Trophoblast cell (in vitro differentiated cells and primary cell): ENCODE results near the gene SELENOF.
A peak's percentile ranks its signal among the peaks of the same experiment; 100 is the strongest.

Experiments
- DNase-seq, 2 donors: peaks; one replicate each; pipeline ENCODE4 v3.0.0-alpha.2; 2016
- H2AFZ ChIP-seq: 2 replicates; pipeline ENCODE4 v1.6.1; 2013; ENCODE audit warnings: low read length, moderate library complexity, mild to moderate bottlenecking; ENCODE audit not compliant: insufficient read depth, poor library complexity
- H2AK5ac ChIP-seq: 2 replicates; pipeline ENCODE4 v1.6.1; 2013; ENCODE audit warnings: mild to moderate bottlenecking, low read length
- H2BK120ac ChIP-seq: 2 replicates; pipeline ENCODE4 v1.6.1; 2013; ENCODE audit warnings: low read length, mild to moderate bottlenecking, moderate library complexity; ENCODE audit not compliant: insufficient read depth, poor library complexity
- H2BK12ac ChIP-seq: 2 replicates; pipeline ENCODE4 v1.6.1; 2013; ENCODE audit warnings: mild to moderate bottlenecking, low read length, moderate library complexity
- H2BK5ac ChIP-seq: 2 replicates; pipeline ENCODE4 v1.6.1; 2013; ENCODE audit warnings: low read length, low read depth, moderate library complexity, mild to moderate bottlenecking; ENCODE audit not compliant: poor library complexity
- H3K14ac ChIP-seq: 2 replicates; pipeline ENCODE4 v1.6.1; 2013; ENCODE audit warnings: mild to moderate bottlenecking, low read length
- H3K18ac ChIP-seq: 2 replicates; pipeline ENCODE4 v1.6.1; 2013; ENCODE audit warnings: mild to moderate bottlenecking, low read length
- H3K23ac ChIP-seq: 2 replicates; pipeline ENCODE4 v1.6.1; 2013; ENCODE audit warnings: low read length
- H3K27ac ChIP-seq: 2 replicates; pipeline ENCODE4 v1.5.1; 2013; ENCODE audit warnings: low read depth, mild to moderate bottlenecking, inconsistent platforms, low read length, moderate library complexity
- H3K27me3 ChIP-seq: 2 replicates; pipeline ENCODE4 v1.6.1; 2013; ENCODE audit warnings: inconsistent platforms, mild to moderate bottlenecking, low read length, moderate library complexity; ENCODE audit not compliant: insufficient read depth
- H3K36me3 ChIP-seq, 2 experiments: 1 replicate in 1 of 2; 2 replicates in 1 of 2; pipeline ENCODE4 v1.6.1; 2013; ENCODE audit warnings: low read length in 2 of 2, mild to moderate bottlenecking in 2 of 2, moderate library complexity in 1 of 2; ENCODE audit not compliant: insufficient read depth in 2 of 2, control insufficient read depth in 1 of 2
- H3K4ac ChIP-seq: 2 replicates; pipeline ENCODE4 v1.6.1; 2013; ENCODE audit warnings: low read depth, mild to moderate bottlenecking, low read length, moderate library complexity
- H3K4me1 ChIP-seq, 2 experiments: 1 replicate in 1 of 2; 2 replicates in 1 of 2; pipeline ENCODE4 v1.6.1; 2013; ENCODE audit warnings: low read length in 2 of 2, mild to moderate bottlenecking in 2 of 2, moderate library complexity in 1 of 2; ENCODE audit not compliant: insufficient read depth in 2 of 2, control insufficient read depth in 1 of 2
- H3K4me2 ChIP-seq: 2 replicates; pipeline ENCODE4 v1.6.1; 2013; ENCODE audit warnings: inconsistent platforms, mild to moderate bottlenecking, low read length, moderate library complexity
- H3K4me3 ChIP-seq: 2 replicates; pipeline ENCODE4 v1.5.1; 2013; ENCODE audit warnings: mild to moderate bottlenecking, low read depth, low read length, inconsistent platforms
- H3K79me1 ChIP-seq: one replicate; pipeline ENCODE4 v1.6.1; 2013; ENCODE audit warnings: low read length
- H3K79me2 ChIP-seq: 2 replicates; pipeline ENCODE4 v1.6.1; 2013; ENCODE audit warnings: low read length, mild to moderate bottlenecking; ENCODE audit not compliant: control insufficient read depth, insufficient read depth, poor library complexity
- H3K9ac ChIP-seq: 2 replicates; pipeline ENCODE4 v1.6.1; 2013; ENCODE audit warnings: mild to moderate bottlenecking, low read length
- H3K9me3 ChIP-seq: 2 replicates; pipeline ENCODE4 v1.6.1; 2013; ENCODE audit warnings: low read depth, mild to moderate bottlenecking, control low read depth, inconsistent platforms, low read length; ENCODE audit not compliant: insufficient read depth
- H4K12ac ChIP-seq: 2 replicates; pipeline ENCODE4 v1.6.1; 2013; ENCODE audit warnings: low read depth, mild to moderate bottlenecking, low read length, moderate library complexity
- H4K8ac ChIP-seq: 2 replicates; pipeline ENCODE4 v1.6.1; 2013; ENCODE audit warnings: low read depth, mild to moderate bottlenecking, low read length, moderate library complexity
- H4K91ac ChIP-seq: one replicate; pipeline ENCODE4 v1.6.1; 2013; ENCODE audit warnings: low read depth, mild to moderate bottlenecking, low read length, moderate library complexity
- WGBS: extraction: QIAGEN DNeasy Blood & Tissue Kit; methylation state at CpG from one replicate; pipeline ENCODE4 v1.1.7; 2013; ENCODE audit warnings: missing lambda C conversion rate; ENCODE audit not compliant: insufficient read length, insufficient coverage; ENCODE audit errors: extremely low coverage; 5-methylcytosine and 5-hydroxymethylcytosine counted together

Gene SELENOF

GRCh38 chr1:86924324-86924960 is 10.5 kb upstream of the SELENOF start:
- Histone ChIP-seq H3K79me2 (no peaks in the 10 kb centered on the region), H3K14ac (no peak overlapping the region), H2BK12ac (no peak overlapping the region), H2BK5ac (no peak overlapping the region), H3K9me3 (peaks cover 6% of the 10 kb centered on the region), H3K4ac (peak overlapping the region; percentile 79), H2AK5ac (no peak overlapping the region), H3K27me3 (no peaks in the 10 kb centered on the region), H3K27ac (no peak overlapping the region), H3K23ac (no peak overlapping the region), H3K4me2 (no peak overlapping the region), H3K36me3 (peaks cover 0 to 4% of the 10 kb centered on the region in 2 experiments), H4K8ac (no peak overlapping the region), H4K91ac (no peak overlapping the region), H4K12ac (no peak overlapping the region), H2BK120ac (no peak overlapping the region), H3K79me1 (no peaks in the 10 kb centered on the region), H2AFZ (no peak overlapping the region), H3K4me1 (no peaks in the 10 kb centered on the region), H3K4me3 (no peak overlapping the region), H3K18ac (peak overlapping the region; percentile 53), H3K9ac (no peak overlapping the region)
- no peak for DNase-seq
- WGBS = no CpG with 5 or more reads among the region's 8 CpGs

GRCh38 chr1:86922445-86922844 is 8.5 kb upstream of the SELENOF start:
- no peak overlapping the region for H4K91ac ChIP-seq
- no CpG with 5 or more reads among the region's 1 CpG for WGBS
- no peak overlapping the region for H2AK5ac ChIP-seq
- no peaks in the 10 kb centered on the region for H3K27me3 ChIP-seq
- no peak overlapping the region for H3K4ac ChIP-seq
- H3K79me1 ChIP-seq = no peaks in the 10 kb centered on the region
- H3K36me3 ChIP-seq = peaks cover 0 to 4% of the 10 kb centered on the region in 2 experiments
- no peaks in the 10 kb centered on the region for H3K4me1 ChIP-seq
- no peak overlapping the region for H3K9ac ChIP-seq
- no peak overlapping the region for H2BK12ac ChIP-seq
- no peak overlapping the region for H3K27ac ChIP-seq
- H3K23ac ChIP-seq = no peak overlapping the region
- peaks cover 6% of the 10 kb centered on the region for H3K9me3 ChIP-seq
- no peak overlapping the region for H3K4me3 ChIP-seq
- H2BK5ac ChIP-seq = no peak overlapping the region
- H2BK120ac ChIP-seq = no peak overlapping the region
- H3K18ac ChIP-seq = no peak overlapping the region
- no peak overlapping the region for H2AFZ ChIP-seq
- no peak overlapping the region for H3K4me2 ChIP-seq
- H3K79me2 ChIP-seq = no peaks in the 10 kb centered on the region
- no peak overlapping the region for H4K12ac ChIP-seq
- H3K14ac ChIP-seq = no peak overlapping the region
- H4K8ac ChIP-seq = no peak overlapping the region
- no peak for DNase-seq

DNA sequence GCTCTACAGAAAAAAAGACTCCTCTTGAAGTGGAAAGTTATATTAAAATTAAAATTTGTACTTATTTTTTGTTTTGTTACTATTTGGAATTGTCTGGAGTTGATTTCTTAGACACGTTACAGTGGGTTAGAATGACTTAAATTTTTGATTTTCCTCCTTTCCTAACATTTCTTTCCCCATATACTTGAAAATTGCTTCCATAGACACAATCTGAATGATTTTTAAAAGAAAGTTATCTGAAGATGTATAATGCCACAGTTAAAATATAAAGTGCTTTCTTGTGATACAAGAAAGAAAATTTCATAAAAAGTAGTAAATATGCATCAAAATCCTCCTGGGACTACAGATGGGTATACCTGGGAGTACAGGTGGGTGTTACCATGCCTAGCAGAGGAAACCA is 2.8 kb upstream of the SELENOF start:
- Histone ChIP-seq H2BK12ac (no peak overlapping the region), H2AFZ (no peak overlapping the region), H2BK5ac (no peak overlapping the region), H4K91ac (no peak overlapping the region), H4K8ac (no peak overlapping the region), H3K36me3 (no peaks in the 10 kb centered on the region), H3K23ac (no peak overlapping the region), H3K9me3 (no peaks in the 10 kb centered on the region), H3K4me3 (no peak overlapping the region), H3K4me2 (no peak overlapping the region), H4K12ac (no peak overlapping the region), H3K18ac (no peak overlapping the region), H3K79me1 (peaks cover 12% of the 10 kb centered on the region), H2BK120ac (no peak overlapping the region), H3K27me3 (no peaks in the 10 kb centered on the region), H3K79me2 (peaks cover 21% of the 10 kb centered on the region), H3K9ac (no peak overlapping the region), H3K27ac (no peak overlapping the region), H2AK5ac (no peak overlapping the region), H3K4ac (peak overlapping the region; percentile 36), H3K4me1 (peaks cover 3% of the 10 kb centered on the region in 2 experiments), H3K14ac (no peak overlapping the region)
- WGBS = no CpG with 5 or more reads among the region's 1 CpG
- DNase-seq = no peak

DNA sequence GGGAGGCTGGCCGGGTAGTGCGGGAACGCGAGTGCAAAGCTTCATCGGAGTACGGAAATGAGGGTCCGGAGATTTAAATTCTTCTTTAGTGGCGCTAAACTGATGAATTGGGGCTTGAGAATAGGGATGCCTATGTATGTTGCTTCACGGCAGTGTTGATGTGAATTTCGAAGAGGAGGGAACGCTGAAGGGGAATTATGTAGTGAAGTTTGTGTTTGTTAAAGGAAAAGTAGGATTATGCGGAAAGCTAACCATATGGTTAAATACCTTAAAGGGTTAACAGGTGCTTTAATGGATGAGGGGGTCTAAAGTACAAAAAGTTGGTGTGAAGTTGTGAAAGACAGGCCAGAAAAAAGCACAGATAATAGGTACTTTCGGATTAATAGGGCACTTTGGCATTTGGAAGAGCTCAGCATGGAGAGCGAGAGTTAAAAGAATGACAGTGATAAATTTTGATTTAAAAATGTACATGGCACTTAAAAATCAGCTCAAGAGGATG is 1.9 kb upstream of the SELENOF start:
- Histone ChIP-seq H3K4ac (no peak overlapping the region), H3K14ac (no peak overlapping the region), H3K18ac (no peak overlapping the region), H3K4me3 (peak overlapping the region; percentile 83), H3K4me1 (peaks cover 3% of the 10 kb centered on the region in 2 experiments), H4K8ac (no peak overlapping the region), H3K9me3 (no peaks in the 10 kb centered on the region), H2AFZ (no peak overlapping the region), H3K36me3 (no peaks in the 10 kb centered on the region), H4K91ac (no peak overlapping the region), H2BK120ac (no peak overlapping the region), H3K79me1 (peaks cover 12% of the 10 kb centered on the region), H2BK5ac (no peak overlapping the region), H3K4me2 (peak overlapping the region; percentile 81), H3K23ac (no peak overlapping the region), H3K27ac (no peak overlapping the region), H3K79me2 (peaks cover 21% of the 10 kb centered on the region), H4K12ac (no peak overlapping the region), H3K9ac (peak overlapping the region; percentile 38), H2AK5ac (no peak overlapping the region), H3K27me3 (no peaks in the 10 kb centered on the region), H2BK12ac (no peak overlapping the region)
- no peak for DNase-seq
- no CpG with 5 or more reads among the region's 14 CpGs for WGBS
